Peyer's patch (tissue), 4 donors: Measurements from ENCODE around the gene NACA2. TPM values are rescaled to one million over a fixed set of nuclear protein-coding genes. Genes with fewer than 3 reads are reported as not detected.
A peak's percentile ranks its signal among the peaks of the same experiment; 100 is the strongest.
"Not testable (repeated sequence)": the region's sequence is repeated elsewhere in the genome, so short reads cannot be mapped to it uniquely, and the experiment has no call there.

Source experiments
- DNase-seq, 3 donors: peaks; one replicate each; pipeline ENCODE4 v3.0.0-alpha.2; 2017 to 2019
- H3K27ac ChIP-seq, 4 donors: fragments of 200-600 bp; sonication (generic); one replicate each; pipeline ENCODE4 v1.5.1; 2016 to 2019
- H3K27me3 ChIP-seq, 2 donors: fragments of 200-600 bp; sonication (generic); one replicate each; pipeline ENCODE4 v1.5.1; 2019
- H3K36me3 ChIP-seq, 3 donors: fragments of 200-600 bp; sonication (generic); one replicate each; pipeline ENCODE4 v1.5.1; 2016 to 2019
- H3K4me1 ChIP-seq, 4 donors: fragments of 200-600 bp; sonication (generic); one replicate each; pipeline ENCODE4 v1.5.1; 2016 to 2019
- H3K4me3 ChIP-seq, 4 donors: fragments of 200-600 bp; sonication (generic); 1 replicate in 3 of 4; 2 replicates in 1 of 4; pipeline ENCODE4 v1.5.1; 2016 to 2019; ENCODE audit warnings: mild to moderate bottlenecking in 1 of 4
- H3K9me3 ChIP-seq, 4 donors: fragments of 200-600 bp; sonication (generic); one replicate each; pipeline ENCODE4 v1.5.1; 2016 to 2019; ENCODE audit warnings: mild to moderate bottlenecking in 1 of 4
- CTCF ChIP-seq, 6 experiments: fragments of 450-650 bp in 4 of 6; fragments of 200-600 bp in 2 of 6; sonication (generic) in 1 of 6; IDR thresholded peaks; one replicate each; pipeline ENCODE4 v1.5.1; 2017 to 2019; ENCODE audit warnings: antibody characterized with exemption in 6 of 6, mild to moderate bottlenecking in 3 of 6, moderate library complexity in 1 of 6
- POLR2A ChIP-seq, 2 donors: fragments of 450-650 bp; IDR thresholded peaks; one replicate each; pipeline ENCODE4 v1.5.1; 2017; ENCODE audit warnings: antibody characterized with exemption in 2 of 2, mild to moderate bottlenecking in 2 of 2, moderate library complexity in 2 of 2
- total RNA-seq, 4 donors: library from RNA; depleted of rRNA; stranded (reverse); fragments of >200 nt; gene quantifications; one replicate each; pipeline ENCODE4 v1.1.0, GENCODE V29; 2016

NACA2 gene
- total RNA-seq, 4 donors from 2014 or later, result not detected

GRCh38 chr17:61554209-61554608 lies 36.8 kb downstream of the NACA2 start:
- Histone ChIP-seq H3K27ac (no peak overlapping the region), H3K27me3 (no peaks in the 10 kb centered on the region), H3K4me1 (no peaks in the 10 kb centered on the region), H3K4me3 (no peak overlapping the region), H3K9me3 (no peaks in the 10 kb centered on the region), H3K36me3 (no peaks in the 10 kb centered on the region)
- TF ChIP-seq POLR2A (IDR thresholded peaks at IDR 0.05), result no peak
- DNase-seq, result no peak

GRCh38 chr17:61552560-61552959 lies 38.5 kb downstream of the NACA2 start:
- not testable (repeated sequence) for H3K36me3 ChIP-seq, H3K4me3 ChIP-seq, H3K27ac ChIP-seq, DNase-seq, H3K27me3 ChIP-seq, H3K9me3 ChIP-seq, H3K4me1 ChIP-seq

GRCh38 chr17:61551255-61551742 lies 39.7 kb downstream of the NACA2 start:
- DNase-seq, result no peak
- Histone ChIP-seq H3K27ac (no peak overlapping the region), H3K36me3 (no peaks in the 10 kb centered on the region), H3K4me3 (no peak overlapping the region), H3K9me3 (no peaks in the 10 kb centered on the region), H3K4me1 (no peaks in the 10 kb centered on the region), H3K27me3 (no peaks in the 10 kb centered on the region)
- TF ChIP-seq CTCF (IDR thresholded peaks at IDR 0.05), result peak in 5 of 6 experiments; percentile 22 to 84 (median 76)
- no peak for TF ChIP-seq POLR2A (IDR thresholded peaks at IDR 0.05)

- Histone ChIP-seq H3K4me3 (no peak overlapping the region), H3K27me3 (no peaks in the 10 kb centered on the region), H3K27ac (no peak overlapping the region), H3K36me3 (no peaks in the 10 kb centered on the region), H3K9me3 (no peaks in the 10 kb centered on the region), H3K4me1 (no peaks in the 10 kb centered on the region)
- DNase-seq, result no peak
- TF ChIP-seq CTCF (IDR thresholded peaks at IDR 0.05) (no peak), POLR2A (IDR thresholded peaks at IDR 0.05) (no peak)
These were observed 43.9 kb downstream of the NACA2 start for GRCh38 chr17:61547113-61547512.

GRCh38 chr17:61545335-61545938 lies 45.6 kb downstream of the NACA2 start:
- no peaks in the 10 kb centered on the region for H3K27me3 ChIP-seq
- no peak overlapping the region for H3K4me3 ChIP-seq
- no peaks in the 10 kb centered on the region for H3K4me1 ChIP-seq
- H3K27ac ChIP-seq, result no peak overlapping the region
- H3K36me3 ChIP-seq, result no peaks in the 10 kb centered on the region
- TF ChIP-seq CTCF (IDR thresholded peaks at IDR 0.05) (no peak), POLR2A (IDR thresholded peaks at IDR 0.05) (no peak)
- peaks cover 0 to 8% (median 0%) of the 10 kb centered on the region in 4 donors for H3K9me3 ChIP-seq
- DNase-seq, result no peak

- H3K9me3 ChIP-seq, result peaks cover 0 to 8% (median 0%) of the 10 kb centered on the region in 4 donors
- H3K4me3 ChIP-seq, result no peak overlapping the region
- H3K27me3 ChIP-seq, result no peaks in the 10 kb centered on the region
- DNase-seq, result no peak
- no peaks in the 10 kb centered on the region for H3K36me3 ChIP-seq
- no peaks in the 10 kb centered on the region for H3K4me1 ChIP-seq
- TF ChIP-seq POLR2A (IDR thresholded peaks at IDR 0.05) (no peak), CTCF (IDR thresholded peaks at IDR 0.05) (no peak)
- no peak overlapping the region for H3K27ac ChIP-seq
These were observed 47.1 kb downstream of the NACA2 start for GRCh38 chr17:61543786-61544415.
